Vagina (tissue), 2 donors: ENCODE results near the gene POGLUT3.

Experiments
- CTCF ChIP-seq, 3 experiments: fragments of 450-650 bp in 2 of 3; fragments of 200-600 bp in 1 of 3; sonication (generic) in 1 of 3; IDR thresholded peaks; one replicate each; pipeline ENCODE4 v1.5.1; 2017 to 2019; ENCODE audit warnings: antibody characterized with exemption in 3 of 3, mild to moderate bottlenecking in 2 of 3, moderate library complexity in 2 of 3
- POLR2A ChIP-seq, 2 donors: fragments of 450-650 bp; IDR thresholded peaks; one replicate each; pipeline ENCODE4 v1.6.1; 2017; ENCODE audit warnings: antibody characterized with exemption in 2 of 2, mild to moderate bottlenecking in 2 of 2, moderate library complexity in 2 of 2

GRCh38 chr11:108518581-108518980, 20.4 kb upstream of the POGLUT3 start:
- TF ChIP-seq CTCF (IDR thresholded peaks at IDR 0.05) (no peak), POLR2A (IDR thresholded peaks at IDR 0.05) (no peak)
